Effector memory CD4-positive, alpha-beta T cell (primary cell): ENCODE data around the gene RSPO3.
"Not testable (repeated sequence)": the region's sequence is repeated elsewhere in the genome, so short reads cannot be mapped to it uniquely, and the experiment has no call there.

ENCODE experiments used
- DNase-seq, 3 donors: peaks; one replicate each; pipeline ENCODE4 v3.0.0-alpha.2; 2020
- H3K27ac ChIP-seq: 2 replicates; pipeline ENCODE4 v1.7.0; 2013; ENCODE audit warnings: mild to moderate bottlenecking, low read length, moderate library complexity; ENCODE audit not compliant: insufficient read depth, poor library complexity, severe bottlenecking
- H3K27me3 ChIP-seq: replicated peaks from 2 replicates; pipeline ENCODE4 v1.7.0; 2013; ENCODE audit warnings: mild to moderate bottlenecking, low read length; ENCODE audit not compliant: insufficient read depth, control insufficient read depth, poor library complexity, severe bottlenecking
- H3K36me3 ChIP-seq: 2 replicates; pipeline ENCODE4 v1.7.0; 2013; ENCODE audit warnings: mild to moderate bottlenecking, low read length, moderate library complexity; ENCODE audit not compliant: control insufficient read depth, insufficient read depth
- H3K4me1 ChIP-seq: 2 replicates; pipeline ENCODE4 v1.7.0; 2013; ENCODE audit warnings: low read length, mild to moderate bottlenecking; ENCODE audit not compliant: control insufficient read depth, insufficient read depth, poor library complexity, severe bottlenecking
- H3K4me3 ChIP-seq: 2 replicates; pipeline ENCODE4 v1.7.0; 2013; ENCODE audit warnings: low read length, low read depth, mild to moderate bottlenecking; ENCODE audit not compliant: insufficient read depth, poor library complexity, severe bottlenecking
- H3K9me3 ChIP-seq: 2 replicates; pipeline ENCODE4 v1.7.0; 2013; ENCODE audit warnings: mild to moderate bottlenecking, low read length, moderate library complexity; ENCODE audit not compliant: control insufficient read depth

Gene RSPO3

GRCh38 chr6:127207591-127208120 is 89.2 kb downstream of the RSPO3 start:
- Histone ChIP-seq H3K27ac (no peak overlapping the region), H3K4me3 (no peak overlapping the region), H3K27me3 (no peaks in the 10 kb centered on the region), H3K9me3 (no peaks in the 10 kb centered on the region), H3K36me3 (no peaks in the 10 kb centered on the region), H3K4me1 (no peaks in the 10 kb centered on the region)
- no peak for DNase-seq

- no peaks in the 10 kb centered on the region for H3K27me3 ChIP-seq
- no peaks in the 10 kb centered on the region for H3K9me3 ChIP-seq
- DNase-seq, result no peak
- no peak overlapping the region for H3K4me3 ChIP-seq
- H3K27ac ChIP-seq, result no peak overlapping the region
- H3K4me1 ChIP-seq, result no peaks in the 10 kb centered on the region
- no peaks in the 10 kb centered on the region for H3K36me3 ChIP-seq
Measured at GRCh38 chr6:127210725-127211124, 92.3 kb downstream of the RSPO3 start.

GRCh38 chr6:127212376-127212775 is 93.9 kb downstream of the RSPO3 start:
- Histone ChIP-seq H3K27ac (no peak overlapping the region), H3K4me3 (no peak overlapping the region), H3K9me3 (no peaks in the 10 kb centered on the region), H3K27me3 (no peaks in the 10 kb centered on the region), H3K4me1 (no peaks in the 10 kb centered on the region), H3K36me3 (no peaks in the 10 kb centered on the region)
- no peak for DNase-seq

GRCh38 chr6:127214032-127214431 is 95.6 kb downstream of the RSPO3 start:
- H3K27ac ChIP-seq, DNase-seq, H3K36me3 ChIP-seq, H3K4me1 ChIP-seq, H3K27me3 ChIP-seq, H3K9me3 ChIP-seq, H3K4me3 ChIP-seq: not testable (repeated sequence)

- not testable (repeated sequence) for H3K4me1 ChIP-seq, H3K36me3 ChIP-seq, H3K27ac ChIP-seq, H3K27me3 ChIP-seq, H3K4me3 ChIP-seq, H3K9me3 ChIP-seq, DNase-seq
Measured at GRCh38 chr6:127214531-127214930, 96.1 kb downstream of the RSPO3 start.

GRCh38 chr6:127215931-127216330 is 97.5 kb downstream of the RSPO3 start:
- H3K4me3 ChIP-seq, result no peak overlapping the region

GRCh38 chr6:127216810-127217789 is 98.6 kb downstream of the RSPO3 start:
- H3K27ac ChIP-seq, result no peak overlapping the region
- H3K4me1 ChIP-seq, result no peaks in the 10 kb centered on the region
- no peaks in the 10 kb centered on the region for H3K27me3 ChIP-seq
- no peaks in the 10 kb centered on the region for H3K9me3 ChIP-seq
- no peak for DNase-seq
- H3K36me3 ChIP-seq, result no peaks in the 10 kb centered on the region
- no peak overlapping the region for H3K4me3 ChIP-seq

More at GRCh38 chr6:127215931-127216330, 97.5 kb downstream of the RSPO3 start:
- Histone ChIP-seq H3K4me1 (no peaks in the 10 kb centered on the region), H3K36me3 (no peaks in the 10 kb centered on the region), H3K27ac (no peak overlapping the region), H3K27me3 (no peaks in the 10 kb centered on the region), H3K9me3 (no peaks in the 10 kb centered on the region)
- no peak for DNase-seq

- H3K27ac ChIP-seq, result no peak overlapping the region
- H3K27me3 ChIP-seq, result no peaks in the 10 kb centered on the region
- no peak for DNase-seq
- H3K4me3 ChIP-seq, result no peak overlapping the region
- H3K4me1 ChIP-seq, result no peaks in the 10 kb centered on the region
- H3K36me3 ChIP-seq, result no peaks in the 10 kb centered on the region
- no peaks in the 10 kb centered on the region for H3K9me3 ChIP-seq
Measured at GRCh38 chr6:127219869-127220268, 101.4 kb downstream of the RSPO3 start.

GRCh38 chr6:127221201-127221600 is 102.7 kb downstream of the RSPO3 start:
- H3K9me3 ChIP-seq, result no peaks in the 10 kb centered on the region
- DNase-seq, result no peak
- no peaks in the 10 kb centered on the region for H3K27me3 ChIP-seq
- no peaks in the 10 kb centered on the region for H3K36me3 ChIP-seq
- H3K4me1 ChIP-seq, result no peaks in the 10 kb centered on the region
- H3K27ac ChIP-seq, result no peak overlapping the region
- no peak overlapping the region for H3K4me3 ChIP-seq

- Histone ChIP-seq H3K4me3 (no peak overlapping the region), H3K27ac (no peak overlapping the region), H3K36me3 (no peaks in the 10 kb centered on the region), H3K9me3 (no peaks in the 10 kb centered on the region), H3K27me3 (no peaks in the 10 kb centered on the region), H3K4me1 (no peaks in the 10 kb centered on the region)
- DNase-seq, result no peak
Measured at GRCh38 chr6:127222418-127222817, 103.9 kb downstream of the RSPO3 start.
